Kidney (tissue), 14 donors: ENCODE measurements around the gene SLC6A19. TPM values are rescaled to one million over a fixed set of nuclear protein-coding genes. Genes with fewer than 3 reads are reported as not detected.

ENCODE experiments used
- DNase-seq, 5 donors: peaks; one replicate each; pipeline ENCODE4 v3.0.0-alpha.2; 2013 to 2020
- FAIRE-seq: peaks from 2 replicates; lab custom pipeline; 2012; peaks lifted over from hg19 to GRCh38; lab: Jason Lieb, UNC
- H3K27ac ChIP-seq, 2 donors: one replicate each; pipeline ENCODE4 v1.7.0; 2013; ENCODE audit warnings: low read depth in 2 of 2, low read length in 2 of 2, inconsistent platforms in 1 of 2
- H3K27me3 ChIP-seq: one replicate; pipeline ENCODE4 v1.7.1; 2013; ENCODE audit warnings: low read length, inconsistent platforms; ENCODE audit not compliant: control insufficient read depth, insufficient read depth
- H3K36me3 ChIP-seq, 3 donors: one replicate each; pipeline versions ENCODE4 v1.7.0 to v1.7.1; 2013; ENCODE audit warnings: low read length in 3 of 3, control low read depth in 1 of 3, inconsistent platforms in 1 of 3; ENCODE audit not compliant: insufficient read depth in 3 of 3, control insufficient read depth in 2 of 3
- H3K4me1 ChIP-seq, 3 donors: one replicate each; pipeline versions ENCODE4 v1.7.0 to v1.7.1; 2013; ENCODE audit warnings: low read length in 3 of 3, inconsistent platforms in 1 of 3, low read depth in 1 of 3; ENCODE audit not compliant: control insufficient read depth in 2 of 3, insufficient read depth in 2 of 3
- H3K4me3 ChIP-seq, 3 donors: one replicate each; pipeline versions ENCODE4 v1.7.0 to v1.8.1; 2013; ENCODE audit warnings: low read length in 3 of 3, control low read depth in 1 of 3, inconsistent platforms in 1 of 3
- H3K9ac ChIP-seq, 3 donors: one replicate each; pipeline versions ENCODE4 v1.7.0 to v1.7.1; 2013; ENCODE audit warnings: low read length in 3 of 3, control low read depth in 1 of 3, inconsistent platforms in 1 of 3
- H3K9me3 ChIP-seq, 3 donors: one replicate each; pipeline versions ENCODE4 v1.7.0 to v1.7.1; 2013; ENCODE audit warnings: low read length in 3 of 3, control low read depth in 1 of 3, inconsistent platforms in 1 of 3; ENCODE audit not compliant: control insufficient read depth in 2 of 3, insufficient read depth in 1 of 3
- CTCF ChIP-seq: IDR thresholded peaks from 3 replicates; pipeline ENCODE4 v1.5.1; 2012; ENCODE audit warnings: mild to moderate bottlenecking, moderate library complexity, borderline replicate concordance; ENCODE audit not compliant: insufficient read depth; ENCODE audit errors: extremely low read depth
- intact Hi-C: fragments of 100-400 bp; cut with DNase I; formaldehyde crosslinking; loops from one replicate; pipeline ENCODE4 v1.11.1; 2022
- polyA plus RNA-seq: library from polyadenylated mRNA; stranded (reverse); fragments of 350-450 nt; fragmentation: Illumina TruSeq; extraction: RNeasy Lipid Tissue Mini Kit (QIAGEN cat#74804); gene quantifications from one replicate; pipeline ENCODE4 v1.2.3, GENCODE V29; 2014; ENCODE audit warnings: low read depth, low replicate concordance; ENCODE audit not compliant: insufficient read depth
- total RNA-seq: library from RNA; stranded (reverse); fragmentation: NEBNext Ultra II Directional; extraction: Animal tissue kit (Norgen Biotek cat#: 25700); gene quantifications from one replicate; pipeline ENCODE4 v1.2.1, GENCODE V29; 2021
- donor health status: control.
- donor health status: control.
- donor health status: control.
- donor health status: control.
- donor health status: control.
- donor health status: DM: yes; HTN: yes; CAD: no.
- donor health status: Normal renal cell carcinoma (clear cell type).

The SLC6A19 gene
- total and polyA plus RNA-seq, 2 donors from 2014 or later = 2.2 to 69.3 TPM

DNA sequence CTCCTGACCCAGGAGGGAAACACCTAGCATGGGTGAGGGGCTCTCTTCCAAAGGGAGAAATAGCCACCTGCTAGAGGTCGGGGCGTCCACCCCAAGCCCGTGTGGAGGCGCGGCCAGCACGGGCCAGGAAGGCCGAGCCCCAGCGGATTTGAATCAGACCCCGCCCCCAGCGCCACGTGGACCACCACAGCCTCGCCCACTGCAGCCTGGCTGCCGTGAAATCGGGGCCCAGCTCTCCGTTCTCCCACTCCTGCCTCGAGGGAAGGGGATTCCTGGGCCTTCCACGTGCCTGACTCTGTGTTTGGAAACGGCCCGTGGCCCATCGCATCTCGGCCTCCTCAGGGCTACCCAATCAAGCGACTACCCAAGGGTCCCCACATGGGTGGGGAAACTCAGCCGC, 55.4 kb downstream of the SLC6A19 start:
- H3K4me1 ChIP-seq = no peaks in the 10 kb centered on the region
- FAIRE-seq = no peak

GRCh38 chr5:1257363-1257762, 56.0 kb downstream of the SLC6A19 start:
- intact Hi-C loops = no loop called here

More for the DNA sequence above, 55.4 kb downstream of the SLC6A19 start:
- H3K27me3 ChIP-seq = no peaks in the 10 kb centered on the region
- no peak overlapping the region for H3K27ac ChIP-seq
- no peak for TF ChIP-seq CTCF
- H3K9ac ChIP-seq = no peak overlapping the region
- no peak overlapping the region for H3K4me3 ChIP-seq
- DNase-seq = no peak
- no peaks in the 10 kb centered on the region for H3K36me3 ChIP-seq
- intact Hi-C loops = no loop called here
- H3K9me3 ChIP-seq = peaks cover 0 to 6% (median 0%) of the 10 kb centered on the region in 3 donors

GRCh38 chr5:1257841-1258240, 56.4 kb downstream of the SLC6A19 start:
- no peak overlapping the region for H3K4me3 ChIP-seq
- no peak overlapping the region for H3K27ac ChIP-seq
- peaks cover 0 to 16% (median 0%) of the 10 kb centered on the region in 3 donors for H3K9me3 ChIP-seq
- no peaks in the 10 kb centered on the region for H3K27me3 ChIP-seq
- intact Hi-C loops = no loop called here
- DNase-seq = no peak
- no peak for FAIRE-seq
- H3K36me3 ChIP-seq = no peaks in the 10 kb centered on the region
- H3K4me1 ChIP-seq = no peaks in the 10 kb centered on the region
- no peak for TF ChIP-seq CTCF
- no peak overlapping the region for H3K9ac ChIP-seq

More at GRCh38 chr5:1257363-1257762, 56.0 kb downstream of the SLC6A19 start:
- H3K9ac ChIP-seq = no peak overlapping the region
- H3K27ac ChIP-seq = no peak overlapping the region
- no peaks in the 10 kb centered on the region for H3K36me3 ChIP-seq
- TF ChIP-seq CTCF = no peak
- no peak overlapping the region for H3K4me3 ChIP-seq
- FAIRE-seq (no peak), DNase-seq (no peak)
- no peaks in the 10 kb centered on the region for H3K27me3 ChIP-seq
- H3K4me1 ChIP-seq = no peaks in the 10 kb centered on the region
- peaks cover 0 to 12% (median 0%) of the 10 kb centered on the region in 3 donors for H3K9me3 ChIP-seq
